OCI-LY1 (cell line): ENCODE results near the gene OR8S1.

Source experiments
- EZH2 ChIP-seq: fragments of 200-600 bp; sonication (generic), shearing (Covaris generic); IDR thresholded peaks from 2 replicates; pipeline ENCODE4 v1.8.0; 2017; ENCODE audit warnings: borderline replicate concordance, mixed run types, mild to moderate bottlenecking, antibody characterized with exemption, low read length, moderate library complexity, mixed read lengths
- TF ChIP-seq, protein P1 (sequence below): fragments of 200-600 bp; sonication (generic), shearing (Covaris generic); IDR thresholded peaks from 2 replicates; pipeline ENCODE4 v1.5.1; 2017; ENCODE audit warnings: mild to moderate bottlenecking, antibody characterized with exemption, low read length, moderate library complexity, mixed read lengths

DNA sequence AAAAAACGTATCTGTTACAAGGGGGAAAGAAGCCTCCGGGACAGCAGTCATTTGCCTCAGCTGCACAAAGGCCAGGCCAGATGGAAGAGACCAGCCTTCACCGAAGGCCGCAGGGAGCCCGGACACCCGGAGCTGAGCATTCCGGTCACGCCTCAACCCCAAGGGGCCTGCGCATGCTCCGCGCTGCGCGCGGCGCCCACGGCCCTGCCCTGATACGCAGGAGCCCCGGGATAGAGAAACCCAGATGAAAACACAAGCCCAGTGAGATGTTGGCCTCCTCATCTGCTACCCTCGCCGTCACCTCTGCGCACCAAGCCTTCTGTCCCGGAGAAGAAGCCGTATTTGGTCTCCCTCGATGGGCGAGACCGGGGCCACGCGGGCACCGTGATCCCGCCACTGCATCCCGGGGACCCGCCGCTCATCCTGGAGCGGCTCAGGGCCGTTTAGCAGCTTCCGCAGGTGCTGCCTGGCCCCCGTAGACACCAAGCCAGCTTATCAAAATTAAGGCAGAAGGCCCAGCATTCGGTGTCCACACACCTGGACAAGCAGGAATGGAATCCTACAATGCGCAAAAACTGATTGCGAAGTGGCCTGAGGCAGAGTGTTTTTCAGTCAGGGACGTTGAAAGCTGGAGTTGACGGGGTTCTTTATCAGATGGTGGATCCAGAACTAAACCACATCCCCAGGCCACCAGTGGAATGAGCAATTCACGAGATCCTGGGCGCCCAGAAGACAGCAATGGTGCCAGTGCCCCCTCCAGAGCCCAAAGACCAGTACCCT is 2.6 kb downstream of the OR8S1 start:
- TF ChIP-seq, protein P1, sequence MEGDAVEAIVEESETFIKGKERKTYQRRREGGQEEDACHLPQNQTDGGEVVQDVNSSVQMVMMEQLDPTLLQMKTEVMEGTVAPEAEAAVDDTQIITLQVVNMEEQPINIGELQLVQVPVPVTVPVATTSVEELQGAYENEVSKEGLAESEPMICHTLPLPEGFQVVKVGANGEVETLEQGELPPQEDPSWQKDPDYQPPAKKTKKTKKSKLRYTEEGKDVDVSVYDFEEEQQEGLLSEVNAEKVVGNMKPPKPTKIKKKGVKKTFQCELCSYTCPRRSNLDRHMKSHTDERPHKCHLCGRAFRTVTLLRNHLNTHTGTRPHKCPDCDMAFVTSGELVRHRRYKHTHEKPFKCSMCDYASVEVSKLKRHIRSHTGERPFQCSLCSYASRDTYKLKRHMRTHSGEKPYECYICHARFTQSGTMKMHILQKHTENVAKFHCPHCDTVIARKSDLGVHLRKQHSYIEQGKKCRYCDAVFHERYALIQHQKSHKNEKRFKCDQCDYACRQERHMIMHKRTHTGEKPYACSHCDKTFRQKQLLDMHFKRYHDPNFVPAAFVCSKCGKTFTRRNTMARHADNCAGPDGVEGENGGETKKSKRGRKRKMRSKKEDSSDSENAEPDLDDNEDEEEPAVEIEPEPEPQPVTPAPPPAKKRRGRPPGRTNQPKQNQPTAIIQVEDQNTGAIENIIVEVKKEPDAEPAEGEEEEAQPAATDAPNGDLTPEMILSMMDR: no peak
- no peak for TF ChIP-seq EZH2
